LNCAP (cell line): ENCODE measurements around the gene ADGRG4.

Experiments used
- TF ChIP-seq, protein P1 (sequence below): fragments of 450-650 bp; IDR thresholded peaks from 2 replicates; pipeline ENCODE4 v1.5.1; 2017; ENCODE audit warnings: mild to moderate bottlenecking

Gene ADGRG4

DNA sequence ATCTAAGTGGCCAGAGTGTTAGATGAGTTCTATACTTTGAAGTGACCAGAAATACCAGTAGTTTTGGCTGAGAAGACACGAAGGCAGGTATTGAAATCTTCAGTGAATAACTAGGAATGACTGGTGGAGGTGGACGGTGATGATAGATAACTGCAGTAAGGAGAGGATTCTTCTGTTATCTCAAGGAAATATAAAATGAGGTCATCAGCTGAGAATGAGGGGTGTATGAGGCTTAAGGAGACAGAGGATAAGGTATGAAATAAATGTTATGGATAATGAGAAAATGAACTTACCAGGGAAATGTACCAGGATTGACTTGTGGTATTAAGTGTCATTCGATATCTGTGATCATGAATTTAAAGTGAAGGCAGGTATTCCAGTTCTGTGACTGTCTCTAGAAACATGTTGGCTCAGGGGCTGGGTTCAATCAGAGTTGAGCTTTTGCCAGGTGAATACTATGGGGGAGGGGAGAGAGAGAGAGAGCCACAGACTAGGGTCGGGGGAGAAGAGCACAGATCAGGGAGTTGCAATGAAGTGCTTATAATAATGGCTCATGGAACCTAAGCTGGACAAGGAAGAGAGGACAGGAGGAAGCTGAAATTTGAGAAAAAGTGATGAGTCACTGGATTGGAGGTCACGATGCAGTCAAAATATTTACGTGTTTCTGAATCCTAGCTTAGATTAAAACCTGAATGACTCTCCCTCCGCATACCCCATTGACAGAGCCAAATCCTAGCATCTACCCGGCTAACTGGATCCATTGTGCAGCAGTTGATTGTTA lies 149.5 kb downstream of the ADGRG4 start:
- TF ChIP-seq, protein P1, sequence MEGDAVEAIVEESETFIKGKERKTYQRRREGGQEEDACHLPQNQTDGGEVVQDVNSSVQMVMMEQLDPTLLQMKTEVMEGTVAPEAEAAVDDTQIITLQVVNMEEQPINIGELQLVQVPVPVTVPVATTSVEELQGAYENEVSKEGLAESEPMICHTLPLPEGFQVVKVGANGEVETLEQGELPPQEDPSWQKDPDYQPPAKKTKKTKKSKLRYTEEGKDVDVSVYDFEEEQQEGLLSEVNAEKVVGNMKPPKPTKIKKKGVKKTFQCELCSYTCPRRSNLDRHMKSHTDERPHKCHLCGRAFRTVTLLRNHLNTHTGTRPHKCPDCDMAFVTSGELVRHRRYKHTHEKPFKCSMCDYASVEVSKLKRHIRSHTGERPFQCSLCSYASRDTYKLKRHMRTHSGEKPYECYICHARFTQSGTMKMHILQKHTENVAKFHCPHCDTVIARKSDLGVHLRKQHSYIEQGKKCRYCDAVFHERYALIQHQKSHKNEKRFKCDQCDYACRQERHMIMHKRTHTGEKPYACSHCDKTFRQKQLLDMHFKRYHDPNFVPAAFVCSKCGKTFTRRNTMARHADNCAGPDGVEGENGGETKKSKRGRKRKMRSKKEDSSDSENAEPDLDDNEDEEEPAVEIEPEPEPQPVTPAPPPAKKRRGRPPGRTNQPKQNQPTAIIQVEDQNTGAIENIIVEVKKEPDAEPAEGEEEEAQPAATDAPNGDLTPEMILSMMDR = no peak

DNA sequence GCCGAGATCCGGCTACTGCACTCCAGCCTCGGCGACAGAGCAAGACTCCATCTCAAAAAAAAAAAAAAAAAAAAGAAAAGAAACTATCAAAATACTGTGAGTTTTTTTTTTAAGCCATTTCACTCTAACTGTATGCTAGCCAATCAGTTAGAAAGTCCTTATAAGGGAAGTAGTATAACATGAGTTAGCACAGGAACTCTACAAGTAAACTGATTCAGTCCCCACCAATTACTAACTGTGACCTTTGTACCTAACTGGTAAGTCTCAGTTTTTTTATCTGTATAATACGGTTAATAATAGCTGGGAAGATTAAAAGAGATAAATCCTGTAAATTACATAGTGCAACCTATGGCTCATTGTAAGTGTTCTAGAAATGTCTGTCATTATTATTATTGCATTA lies 151.9 kb downstream of the ADGRG4 start:
- TF ChIP-seq, protein P1 = no peak

DNA sequence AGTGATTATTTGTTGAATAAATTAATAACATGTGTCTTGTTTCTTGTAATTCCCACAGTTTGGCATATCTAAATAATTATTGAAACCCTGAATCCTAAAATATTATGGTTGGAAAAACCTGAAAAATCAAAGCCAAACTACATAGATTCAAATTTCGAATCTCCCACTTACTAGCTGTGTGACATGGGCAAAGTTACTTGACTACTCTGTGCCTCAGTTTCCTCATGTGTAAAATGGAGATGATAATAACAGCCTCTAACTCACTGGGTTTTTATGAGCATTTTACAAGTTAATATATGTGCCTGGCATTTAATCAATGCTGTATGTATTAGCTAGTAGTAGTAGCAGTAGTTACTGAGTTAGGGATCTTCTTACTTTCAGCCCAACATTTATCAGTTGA lies 152.4 kb downstream of the ADGRG4 start:
- TF ChIP-seq, protein P1 = no peak

DNA sequence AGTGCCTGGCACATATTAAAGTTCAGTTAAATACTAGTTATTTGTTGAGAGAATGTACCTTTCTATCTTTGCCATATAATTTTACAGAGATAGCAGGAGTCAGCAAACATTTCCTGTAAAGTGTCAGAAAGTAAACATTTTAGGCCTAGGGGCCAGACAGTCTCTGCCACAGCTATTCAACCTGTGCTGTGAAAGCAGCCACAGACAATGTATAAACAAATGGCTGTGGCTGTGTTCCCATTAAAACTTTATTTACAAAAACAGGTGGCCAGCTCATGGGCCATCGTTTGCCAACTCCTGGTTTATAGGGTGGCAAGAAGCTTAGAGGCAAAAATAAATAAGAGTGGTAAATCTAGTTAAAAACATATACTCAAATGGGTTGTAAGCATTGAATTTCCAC lies 153.0 kb downstream of the ADGRG4 start:
- TF ChIP-seq, protein P1 = no peak

DNA sequence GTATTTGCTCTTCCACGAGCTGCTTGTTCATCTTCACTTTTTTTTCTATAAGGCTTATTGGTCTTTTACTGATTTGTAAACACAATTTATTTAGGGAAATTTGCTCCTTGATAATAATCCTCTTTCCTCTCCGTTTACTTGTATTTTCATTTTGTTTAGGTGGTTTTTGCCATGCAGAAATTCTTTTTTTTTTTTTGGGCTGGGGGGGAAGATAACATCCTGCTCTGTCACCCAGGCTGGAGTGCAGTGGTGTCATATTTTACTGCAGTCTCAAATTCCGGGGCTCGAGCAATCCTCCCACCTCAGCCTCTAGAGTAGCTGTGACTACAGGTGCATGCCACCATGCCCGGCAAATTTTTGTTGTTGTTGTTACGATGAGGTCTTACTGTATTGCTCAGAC lies 155.4 kb downstream of the ADGRG4 start:
- TF ChIP-seq, protein P1 = no peak

DNA sequence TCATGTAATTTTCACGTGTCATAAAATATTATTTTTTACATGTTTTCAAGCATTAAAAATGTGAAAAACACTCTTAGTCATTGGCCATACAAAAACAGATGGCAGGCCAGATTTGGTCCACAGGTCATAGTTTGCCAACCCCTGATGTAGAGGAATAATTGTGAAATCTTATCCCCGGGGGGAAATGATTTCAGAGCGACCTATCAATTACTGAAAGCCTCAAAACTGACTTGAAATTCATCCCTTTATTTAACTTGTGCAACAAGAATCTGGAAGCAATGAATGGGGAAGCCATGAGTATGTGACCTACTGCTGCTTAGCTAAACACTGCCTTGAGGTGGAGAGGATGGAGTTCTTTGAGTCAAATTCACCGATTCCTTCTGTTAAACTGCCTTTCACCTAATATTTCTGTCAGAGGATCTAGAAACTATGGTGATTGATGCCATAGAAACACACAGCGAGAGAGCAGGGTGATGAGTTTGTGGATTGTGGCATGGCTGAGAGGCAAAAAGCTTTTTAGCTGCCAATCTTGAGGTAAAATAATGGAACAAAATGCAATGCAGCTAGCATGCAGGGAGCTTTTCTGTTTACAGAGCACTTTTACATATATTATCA lies 156.6 kb downstream of the ADGRG4 start:
- TF ChIP-seq, protein P1 = no peak

DNA sequence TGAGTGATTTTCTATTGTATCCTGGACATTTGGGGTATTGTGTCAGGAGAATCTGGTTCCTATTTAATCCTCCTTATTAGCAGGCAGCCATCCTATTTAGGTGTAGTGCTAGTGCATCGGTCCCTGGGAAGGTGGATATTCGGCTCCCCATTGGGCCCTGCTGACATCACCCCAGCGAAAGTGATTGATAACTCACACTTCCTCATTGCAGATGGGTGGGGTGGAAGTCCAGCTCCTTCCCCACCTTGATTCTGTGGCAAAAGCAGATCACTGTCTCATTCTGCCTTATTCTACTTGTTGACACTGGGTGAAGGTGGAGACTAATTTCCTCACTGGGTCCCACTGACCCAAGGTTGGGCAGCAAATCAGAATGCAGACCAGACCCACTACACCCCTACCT lies 163.8 kb downstream of the ADGRG4 start:
- TF ChIP-seq, protein P1 = no peak
